ENCODE measurements around the gene LRP3.
"Not testable (repeated sequence)": the region's sequence is repeated elsewhere in the genome, so short reads cannot be mapped to it uniquely, and the experiment has no call there.

The LRP3 gene

GRCh38 chr19:33193865-33194362 lies at the start of gene LRP3:
Gene LRP3 (plus strand): TSS chr19:33194330. CDS start chr19:33194786, 456 bp downstream.
- DNase-seq (ENCODE audit: low spot score): peak; percentile 69

DNA sequence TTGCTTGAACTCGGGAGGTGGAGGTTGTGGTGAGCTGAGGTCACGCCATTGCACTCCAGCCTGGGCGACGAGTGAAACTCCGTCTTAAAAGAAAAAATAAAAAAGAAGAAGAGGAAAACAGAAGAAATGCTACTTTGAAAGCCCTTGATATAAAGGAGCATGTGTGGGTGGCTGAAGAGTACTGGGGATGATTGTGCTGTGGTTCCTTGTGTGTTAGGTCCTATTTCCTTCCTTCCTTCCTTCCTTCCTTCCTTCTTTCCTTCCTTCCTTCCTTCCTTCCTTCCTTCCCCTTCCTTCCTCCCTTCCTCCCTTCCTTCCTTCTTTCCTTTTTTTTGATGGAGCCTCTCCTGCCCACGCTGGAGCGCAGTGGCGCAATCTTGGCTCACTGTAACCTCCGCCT lies 47.9 kb upstream of the LRP3 start:
- DNase-seq (ENCODE audit: low spot score): no peak

GRCh38 chr19:33147538-33147937 lies 46.6 kb upstream of the LRP3 start:
- DNase-seq (ENCODE audit: low spot score): no peak

DNA sequence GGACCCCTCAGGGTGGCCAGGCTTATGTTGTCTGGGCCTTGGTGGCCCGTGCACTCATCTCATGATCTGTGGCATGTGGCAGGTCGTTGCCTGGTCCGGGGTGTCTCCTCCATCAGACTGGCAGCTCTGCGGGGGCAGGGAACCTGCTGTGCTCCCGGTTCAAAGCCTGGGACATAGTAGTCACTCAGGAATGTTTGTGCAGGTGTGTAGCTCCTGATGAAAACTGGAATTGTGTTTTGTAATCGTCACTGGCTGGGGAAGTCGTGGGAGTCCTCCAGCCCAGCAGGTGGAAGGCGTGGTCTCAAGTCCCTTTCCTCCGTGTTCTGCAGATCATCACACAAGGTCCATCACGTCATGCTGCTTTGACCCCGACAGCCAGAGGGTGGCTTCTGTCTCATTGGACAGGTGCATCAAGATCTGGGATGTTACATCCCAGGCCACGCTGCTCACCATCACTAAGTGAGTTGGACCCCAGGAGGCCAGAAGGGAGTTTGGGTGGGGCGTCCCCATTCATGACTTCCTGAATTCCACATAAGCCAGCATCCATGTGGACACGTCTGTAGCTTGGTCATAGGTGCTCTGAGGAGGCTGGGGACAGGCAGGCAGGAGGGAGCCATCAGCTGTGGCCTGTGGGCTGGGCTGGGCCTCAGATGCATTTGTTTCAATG lies 43.1 kb upstream of the LRP3 start:
- DNase-seq (ENCODE audit: low spot score): no peak

DNA sequence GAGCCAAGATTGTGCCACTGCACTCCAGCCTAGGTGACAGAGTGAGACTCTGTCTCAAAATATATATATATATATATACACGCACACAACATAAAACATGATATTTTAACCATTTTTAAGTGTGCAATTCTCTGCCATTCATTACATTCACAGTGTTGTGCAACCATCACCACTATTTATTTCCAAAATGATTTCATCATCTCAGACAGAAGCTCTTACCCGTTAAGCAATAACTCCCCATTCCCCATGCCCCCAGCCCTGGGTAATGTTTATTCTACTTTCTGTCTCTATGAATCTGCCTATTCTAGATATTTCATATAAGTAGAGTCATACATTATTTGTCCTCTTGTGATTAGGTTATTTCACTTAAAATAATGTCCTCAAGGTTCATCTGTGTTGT lies 42.0 kb upstream of the LRP3 start:
- DNase-seq (ENCODE audit: low spot score): no peak

- DNase-seq (ENCODE audit: low spot score): not testable (repeated sequence)
These were observed 41.5 kb upstream of the LRP3 start for GRCh38 chr19:33152625-33153024.

GRCh38 chr19:33154313-33154712 lies 39.8 kb upstream of the LRP3 start:
- not testable (repeated sequence) for DNase-seq (ENCODE audit: low spot score)

DNA sequence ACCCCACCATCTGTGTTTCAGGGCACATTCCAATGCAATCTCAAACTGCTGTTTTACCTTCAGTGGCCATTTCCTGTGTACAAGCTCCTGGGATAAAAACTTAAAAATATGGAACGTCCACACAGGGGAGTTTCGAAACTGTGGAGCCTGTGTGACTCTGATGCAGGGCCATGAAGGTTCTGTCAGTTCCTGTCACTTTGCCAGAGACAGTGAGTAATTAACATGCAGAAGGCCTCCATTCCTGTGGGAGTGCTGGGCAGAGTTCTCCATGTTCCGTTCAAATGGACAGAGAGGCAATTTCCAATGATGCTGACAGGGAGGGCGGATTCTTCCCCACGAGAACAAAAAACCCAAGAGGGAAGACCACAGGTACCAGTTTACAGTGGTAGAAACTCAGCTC lies 37.8 kb upstream of the LRP3 start:
- no peak for DNase-seq (ENCODE audit: low spot score)

DNA sequence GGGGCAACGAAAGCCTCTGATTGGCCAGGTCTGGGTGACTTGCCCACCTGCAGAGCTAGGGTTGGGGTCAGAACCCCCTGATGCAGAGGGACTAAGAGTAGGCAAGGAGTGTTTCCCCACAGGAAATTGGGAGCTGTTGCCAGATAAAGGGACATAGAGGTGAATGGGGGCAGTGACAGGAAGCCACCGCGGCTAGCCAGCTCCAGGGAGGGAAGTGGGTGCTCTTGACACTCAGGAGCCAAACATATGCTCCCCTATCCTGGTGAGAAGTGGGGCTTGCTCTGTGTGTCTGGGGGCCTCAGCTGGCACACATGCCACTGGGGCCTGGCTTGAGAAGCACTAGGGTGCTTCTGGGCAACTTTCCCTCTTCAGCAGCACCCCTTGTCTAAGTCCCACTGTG lies 36.2 kb upstream of the LRP3 start:
- no peak for DNase-seq (ENCODE audit: low spot score)

GRCh38 chr19:33158365-33158764 lies 35.8 kb upstream of the LRP3 start:
- no peak for DNase-seq (ENCODE audit: low spot score)

- DNase-seq (ENCODE audit: low spot score): no peak
These were observed 35.0 kb upstream of the LRP3 start for GRCh38 chr19:33159149-33159548.

DNA sequence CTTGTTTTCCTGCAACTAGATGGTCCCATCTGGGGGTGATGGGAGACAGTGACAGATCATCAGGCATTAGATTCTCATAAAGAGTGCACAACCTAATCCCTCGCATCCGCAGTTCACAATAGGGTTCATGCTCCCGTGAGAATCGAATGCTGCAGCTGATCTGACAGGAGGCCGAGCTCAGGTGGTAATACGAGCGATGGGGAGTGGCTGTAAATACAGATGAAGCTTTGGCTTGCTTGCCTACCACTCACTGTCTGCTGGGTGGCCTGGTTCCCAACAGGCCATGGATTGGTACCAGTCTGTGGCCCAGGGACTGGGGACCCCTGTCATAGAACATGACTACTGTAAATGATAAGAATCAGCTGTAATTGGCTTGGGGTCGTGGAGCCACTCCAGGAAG lies 34.2 kb upstream of the LRP3 start:
- DNase-seq (ENCODE audit: low spot score): no peak

DNA sequence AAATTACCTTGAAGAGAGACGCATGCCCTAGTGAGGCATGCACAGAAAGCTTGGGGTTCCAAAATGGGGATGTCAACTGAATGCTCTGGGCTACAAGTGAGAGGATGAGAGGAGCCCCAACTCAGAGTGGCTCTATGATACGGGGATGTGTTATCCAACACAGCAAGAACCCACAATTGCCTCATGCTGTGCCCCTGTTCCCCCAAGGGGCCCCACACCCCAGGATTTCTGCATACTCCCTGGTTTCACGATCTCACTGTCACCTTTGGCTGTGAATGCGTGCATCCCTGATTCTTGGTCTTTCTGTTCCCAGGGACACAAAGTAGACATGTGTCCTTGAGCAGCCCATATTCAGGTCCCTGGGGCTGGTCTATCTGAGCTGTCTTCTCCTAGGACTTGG lies 32.9 kb upstream of the LRP3 start:
- no peak for DNase-seq (ENCODE audit: low spot score)

- DNase-seq (ENCODE audit: low spot score): no peak
These were observed 30.6 kb upstream of the LRP3 start for GRCh38 chr19:33163481-33163880.

- not testable (repeated sequence) for DNase-seq (ENCODE audit: low spot score)
These were observed 28.1 kb upstream of the LRP3 start for GRCh38 chr19:33166037-33166436.

GRCh38 chr19:33167438-33167837 lies 26.7 kb upstream of the LRP3 start:
- DNase-seq (ENCODE audit: low spot score): no peak

- no peak for DNase-seq (ENCODE audit: low spot score)
These were observed 25.6 kb upstream of the LRP3 start for GRCh38 chr19:33168528-33168927.

DNA sequence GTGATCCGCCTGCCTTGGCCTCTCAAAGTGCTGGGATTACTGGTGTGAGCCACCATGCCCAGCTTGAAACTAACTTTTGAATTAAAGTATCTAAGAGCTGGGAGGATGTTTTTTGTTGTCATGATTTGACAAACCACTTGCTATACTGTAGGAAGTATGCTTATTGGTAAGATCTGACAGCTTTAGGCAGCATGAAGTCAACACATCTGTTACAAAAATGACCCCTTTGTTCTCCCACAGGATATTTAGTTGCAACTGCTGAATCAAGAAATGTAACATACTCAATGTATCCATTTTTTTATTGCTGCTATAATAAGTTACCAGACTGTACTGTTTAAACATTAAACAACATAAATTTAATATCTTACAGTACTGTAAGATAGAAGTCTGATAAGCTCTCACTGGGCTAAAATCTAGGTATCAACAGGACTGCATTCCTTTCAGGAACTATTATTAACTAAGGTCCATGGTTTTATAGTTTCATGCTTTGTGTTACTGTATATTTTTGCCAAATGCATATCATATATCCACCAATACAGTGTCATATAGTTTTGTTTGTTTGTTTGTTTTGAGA lies 22.8 kb upstream of the LRP3 start:
- DNase-seq (ENCODE audit: low spot score): no peak

DNA sequence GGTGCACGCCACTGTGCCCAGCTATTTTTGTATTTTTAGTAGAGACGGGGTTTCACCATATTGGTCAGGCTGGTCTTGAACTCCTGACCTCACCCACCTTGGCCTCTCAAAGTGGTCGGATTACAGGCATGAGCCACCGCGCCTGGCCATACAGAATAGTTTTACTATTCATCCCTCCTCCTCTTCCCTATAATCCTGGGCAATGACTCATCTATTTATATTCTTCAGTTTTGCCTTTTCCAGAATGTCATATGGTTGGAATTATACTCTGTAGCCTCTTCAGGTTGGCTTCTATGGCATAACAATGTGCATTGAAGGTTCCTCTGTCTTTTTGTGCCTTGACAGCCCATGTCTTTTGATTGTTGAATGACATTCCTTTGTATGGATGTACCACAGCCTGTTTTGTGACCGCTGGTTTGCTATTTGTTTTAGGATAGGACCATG lies 22.2 kb upstream of the LRP3 start:
- no peak for DNase-seq (ENCODE audit: low spot score)

DNA sequence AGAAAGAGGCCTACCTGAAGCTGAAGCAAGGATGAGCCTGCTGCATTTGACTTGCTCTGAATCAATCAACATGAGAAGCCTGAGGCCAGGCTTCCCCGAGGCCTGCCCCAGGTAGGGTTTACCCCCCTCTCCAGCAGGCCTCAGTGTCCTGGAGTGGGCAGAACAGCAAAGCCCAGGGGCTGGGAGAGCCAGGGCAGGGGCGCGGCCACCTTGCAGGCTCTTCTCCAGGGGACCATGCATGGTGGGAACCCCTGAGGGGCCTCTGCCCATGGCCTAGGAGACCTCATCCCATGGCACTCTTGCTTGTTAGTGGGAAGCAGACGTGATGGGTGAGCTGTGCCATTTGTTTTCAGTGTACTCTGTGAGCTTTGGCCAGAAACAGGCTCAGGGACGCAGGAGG lies 19.9 kb upstream of the LRP3 start:
- DNase-seq (ENCODE audit: low spot score): no peak

DNA sequence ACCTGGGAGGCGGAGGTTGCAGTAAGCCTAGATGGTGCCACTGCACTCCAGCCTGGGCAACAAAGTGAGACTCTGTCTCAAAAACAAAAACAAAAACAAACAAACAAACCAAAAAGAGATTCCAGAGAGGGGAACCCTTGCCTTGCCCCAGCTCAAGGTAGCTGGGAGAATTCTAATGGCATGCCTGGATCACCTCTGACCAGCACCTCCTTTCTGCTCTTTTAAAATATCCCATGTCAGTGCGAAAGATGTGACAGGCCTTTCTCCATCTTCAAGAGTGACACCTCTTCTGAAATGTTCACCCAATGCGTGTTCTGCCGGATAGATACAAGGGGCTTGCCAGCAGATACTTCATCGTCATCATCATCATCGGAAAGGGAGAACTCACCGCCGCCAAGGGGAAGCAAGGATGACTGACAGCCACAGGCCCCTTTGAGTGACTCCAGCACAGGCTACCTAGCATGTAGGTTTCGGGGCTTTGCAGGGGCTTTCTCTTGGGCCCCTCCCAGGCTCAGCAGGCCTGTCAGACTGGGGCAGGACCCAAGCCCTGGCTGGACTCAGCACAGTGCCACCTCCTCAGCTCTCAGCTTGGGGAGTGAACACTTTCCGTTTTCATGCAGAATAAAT lies 18.9 kb upstream of the LRP3 start:
- DNase-seq (ENCODE audit: low spot score): no peak

GRCh38 chr19:33175886-33176669 lies 18.1 kb upstream of the LRP3 start:
- peak; percentile 45 for DNase-seq (ENCODE audit: low spot score)

Measured in AG08396 (cell line).